Measurements from ENCODE around the gene OPN1SW.

OPN1SW gene

DNA sequence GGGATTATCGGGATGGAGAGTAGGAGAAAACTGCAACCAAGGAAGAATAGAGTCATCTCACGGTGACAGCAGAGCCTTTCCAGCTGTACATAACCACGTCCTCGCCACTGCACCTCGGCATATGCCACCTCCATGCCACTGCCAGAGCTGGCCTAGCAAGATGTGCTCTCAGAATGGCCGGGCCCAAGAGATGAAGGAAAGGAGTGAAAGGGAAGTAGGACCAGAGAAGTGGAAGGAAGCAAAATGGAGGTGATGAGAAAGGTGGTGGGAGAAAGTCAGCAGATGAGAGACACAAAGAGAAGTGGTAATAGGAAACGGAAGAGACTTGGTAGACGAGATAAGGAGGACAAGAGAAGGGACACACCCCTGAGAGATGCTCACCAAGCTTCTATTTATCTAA lies 44.4 kb downstream of the OPN1SW start:
- no peak for DNase-seq

- no peak for DNase-seq
These were observed 46.1 kb downstream of the OPN1SW start for GRCh38 chr7:128729494-128729893.

DNA sequence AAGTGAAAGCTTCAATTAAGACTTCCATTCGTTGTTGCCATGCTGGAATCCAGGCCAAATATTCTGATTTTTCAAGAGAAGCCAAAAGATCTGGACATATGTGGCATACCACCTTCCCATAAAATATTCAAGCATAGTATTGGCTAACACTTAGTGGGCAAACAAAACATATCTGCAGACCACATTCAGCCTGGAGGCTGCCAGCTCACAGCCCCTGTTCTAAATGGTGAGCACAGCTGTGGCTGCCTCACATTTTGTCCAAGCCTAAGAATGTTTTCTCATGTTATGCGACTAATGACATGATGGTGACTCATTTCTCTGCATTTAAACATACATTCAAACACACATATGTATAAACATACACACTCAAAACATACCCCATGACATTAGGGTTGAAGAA lies 47.0 kb downstream of the OPN1SW start:
- no peak for DNase-seq

DNA sequence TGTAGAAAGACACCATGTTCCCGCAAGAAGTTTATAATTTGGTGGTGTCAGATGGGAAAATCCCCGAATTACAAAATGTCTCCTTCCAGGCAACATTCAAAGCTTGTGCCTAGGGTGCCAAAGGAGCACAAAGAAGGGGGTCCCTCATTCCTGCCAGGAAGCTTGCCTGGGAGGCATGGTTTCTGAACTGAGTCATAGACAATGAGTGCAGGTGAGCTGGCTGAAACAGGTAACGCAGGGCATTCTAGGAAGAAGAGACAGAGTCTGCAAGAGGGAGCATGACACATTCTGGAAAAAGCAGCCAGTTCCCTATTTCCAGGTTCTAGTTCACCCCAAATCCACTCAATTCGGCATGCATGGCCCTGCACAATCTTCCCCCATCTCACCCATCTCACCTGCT lies 48.4 kb downstream of the OPN1SW start:
- DNase-seq, result no peak

GRCh38 chr7:128726737-128727072 lies 48.9 kb downstream of the OPN1SW start:
- no peak for DNase-seq

DNA sequence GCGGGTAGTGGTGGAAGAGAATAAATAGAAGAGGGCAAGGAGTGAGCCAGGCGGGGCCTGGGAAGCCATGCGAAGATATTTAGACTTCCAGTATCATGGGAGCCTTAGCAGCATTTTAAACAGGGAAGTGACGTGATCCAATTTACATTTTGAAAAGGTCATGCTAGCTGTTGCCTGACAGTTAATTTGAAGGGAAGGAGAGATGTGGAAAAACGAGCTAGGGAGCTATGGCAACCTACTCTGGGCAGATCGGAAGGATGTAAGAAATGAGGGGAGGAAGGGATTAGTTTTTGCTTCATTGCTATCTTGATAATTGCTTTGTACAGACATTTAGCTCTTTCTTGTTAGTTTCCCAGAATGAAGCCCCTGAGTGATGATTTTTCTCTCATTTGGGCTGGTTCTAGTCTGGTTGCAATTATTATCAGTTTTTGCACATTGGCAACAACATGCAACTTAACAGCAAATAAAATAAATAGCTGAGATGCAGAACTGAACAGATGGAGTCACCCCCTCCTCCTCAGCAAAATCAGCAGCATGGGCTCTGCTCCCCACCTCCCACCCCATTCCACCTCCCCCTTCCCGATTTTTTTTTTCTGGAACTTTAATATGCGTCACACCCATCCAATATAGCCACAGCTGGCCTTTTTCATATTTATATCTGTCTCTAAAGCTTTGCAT lies 49.4 kb downstream of the OPN1SW start:
- DNase-seq, result no peak

DNA sequence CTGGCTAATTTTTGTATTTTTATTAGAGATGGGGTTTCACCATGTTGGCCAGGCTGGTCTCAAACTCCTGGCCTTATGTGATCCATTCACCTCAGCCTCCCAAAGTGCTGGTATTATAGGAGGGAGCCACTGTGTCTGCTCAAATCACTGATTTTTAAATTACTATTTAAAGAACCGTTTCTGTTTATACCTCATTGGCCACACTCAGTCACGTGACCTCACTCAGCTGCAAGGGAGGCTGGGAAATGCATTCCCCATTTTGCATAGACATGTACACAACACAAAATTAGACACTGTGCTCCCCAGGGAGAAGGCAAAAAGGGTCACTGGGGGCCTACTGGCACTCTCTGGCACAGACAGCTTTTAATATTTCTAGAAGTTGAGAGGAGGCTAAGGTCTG lies 50.1 kb downstream of the OPN1SW start:
- no peak for DNase-seq

GRCh38 chr7:128724743-128725142 lies 50.9 kb downstream of the OPN1SW start:
- no peak for DNase-seq

Data from T-helper 1 cell (primary cell).